GM13977 (cell line): Measurements from ENCODE around the gene TLX1.
"Not testable (repeated sequence)": the region's sequence is repeated elsewhere in the genome, so short reads cannot be mapped to it uniquely, and the experiment has no call there.

Experiments used
- DNase-seq: peaks from one replicate; pipeline ENCODE4 v3.0.0; 2012; ENCODE audit warnings: low spot score
- in situ Hi-C: fragments of 300-500 bp; cut with MboI; formaldehyde crosslinking; loops from one replicate; pipeline ENCODE4 v1.12.0; 2022; ENCODE audit warnings: low sequenced_read_pairs, low pct_unique_long_range_greater_than_20kb, mixed read lengths, inconsistent platforms; ENCODE audit not compliant: unreplicated experiment
- TF ChIP-seq, protein P1 (sequence below): IDR thresholded peaks from 2 replicates; pipeline ENCODE4 v1.5.1; 2012; ENCODE audit warnings: mild to moderate bottlenecking, control low read depth; ENCODE audit not compliant: insufficient read depth; ENCODE audit errors: extremely low read depth, missing control alignments

TLX1 gene

DNA sequence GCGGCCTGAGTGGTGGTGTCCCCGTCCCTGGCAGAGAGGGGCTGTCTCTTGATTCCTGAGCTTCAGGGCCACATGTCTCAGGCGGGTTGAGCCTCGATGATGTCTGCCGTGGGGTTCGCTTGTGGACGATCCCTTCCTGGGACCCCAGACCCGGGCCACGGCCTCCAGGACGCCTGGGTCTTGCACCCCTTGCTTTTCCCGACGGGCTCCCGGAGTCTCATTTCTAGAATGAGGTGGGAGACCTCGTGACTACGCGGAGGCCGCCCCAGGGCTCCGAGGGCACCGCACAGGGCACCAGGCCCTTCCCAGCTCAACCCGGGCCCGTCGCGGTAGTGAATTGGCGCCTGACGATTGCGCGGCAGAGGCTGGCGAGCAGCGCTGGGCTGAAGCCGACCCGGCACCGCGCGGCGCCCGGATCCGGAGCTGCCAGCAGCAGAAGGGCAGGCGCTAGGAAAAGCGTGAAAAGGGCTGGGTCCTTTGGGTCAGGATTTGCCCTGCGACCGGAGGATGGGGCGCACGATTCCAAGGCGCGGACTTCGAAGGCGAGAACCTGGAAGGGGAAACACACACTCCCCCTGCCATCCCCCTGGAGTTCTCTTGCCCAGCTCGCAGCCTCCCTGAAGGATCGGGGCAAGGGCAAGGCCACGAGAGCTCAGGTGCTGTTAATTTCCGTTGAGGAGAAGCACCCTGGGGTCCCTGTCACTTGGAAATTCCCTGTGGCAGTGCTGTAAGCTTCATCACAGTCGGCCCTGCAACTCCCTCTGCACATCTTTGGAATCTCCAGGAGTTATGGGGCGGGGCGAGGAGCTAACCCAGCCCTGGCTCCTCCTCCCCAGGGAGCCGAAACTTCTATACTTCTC, 15.5 kb downstream of the TLX1 start:
- no peak for DNase-seq
- in situ Hi-C loops = loop anchor here (25.0 kb wide), 2 partner anchors 409 to 1609 kb away; partner anchors contain the start of genes NKX2-3 and PAX2
- TF ChIP-seq, protein P1, sequence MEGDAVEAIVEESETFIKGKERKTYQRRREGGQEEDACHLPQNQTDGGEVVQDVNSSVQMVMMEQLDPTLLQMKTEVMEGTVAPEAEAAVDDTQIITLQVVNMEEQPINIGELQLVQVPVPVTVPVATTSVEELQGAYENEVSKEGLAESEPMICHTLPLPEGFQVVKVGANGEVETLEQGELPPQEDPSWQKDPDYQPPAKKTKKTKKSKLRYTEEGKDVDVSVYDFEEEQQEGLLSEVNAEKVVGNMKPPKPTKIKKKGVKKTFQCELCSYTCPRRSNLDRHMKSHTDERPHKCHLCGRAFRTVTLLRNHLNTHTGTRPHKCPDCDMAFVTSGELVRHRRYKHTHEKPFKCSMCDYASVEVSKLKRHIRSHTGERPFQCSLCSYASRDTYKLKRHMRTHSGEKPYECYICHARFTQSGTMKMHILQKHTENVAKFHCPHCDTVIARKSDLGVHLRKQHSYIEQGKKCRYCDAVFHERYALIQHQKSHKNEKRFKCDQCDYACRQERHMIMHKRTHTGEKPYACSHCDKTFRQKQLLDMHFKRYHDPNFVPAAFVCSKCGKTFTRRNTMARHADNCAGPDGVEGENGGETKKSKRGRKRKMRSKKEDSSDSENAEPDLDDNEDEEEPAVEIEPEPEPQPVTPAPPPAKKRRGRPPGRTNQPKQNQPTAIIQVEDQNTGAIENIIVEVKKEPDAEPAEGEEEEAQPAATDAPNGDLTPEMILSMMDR = no peak

DNA sequence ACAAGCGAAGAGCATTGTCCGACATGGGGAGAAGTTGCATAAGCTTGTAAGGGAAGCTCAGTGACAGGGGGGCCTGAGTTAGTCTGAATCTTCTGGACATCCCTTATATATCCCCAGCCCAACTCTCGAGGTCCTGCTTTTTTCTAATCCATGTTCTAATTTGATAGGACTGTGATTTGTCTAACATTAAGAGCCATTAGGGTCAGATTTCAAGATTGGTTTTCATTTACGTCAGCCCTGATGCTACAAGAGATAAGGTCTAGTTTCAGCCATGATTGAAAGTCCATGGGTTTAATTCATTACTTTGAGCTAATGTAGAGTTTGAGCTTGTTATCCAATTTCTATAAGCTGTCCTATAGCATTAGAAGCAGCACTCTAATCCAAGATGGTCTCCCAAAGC, 20.3 kb downstream of the TLX1 start:
- DNase-seq = no peak
- in situ Hi-C loops = no loop called here
- TF ChIP-seq, protein P1 = no peak

DNA sequence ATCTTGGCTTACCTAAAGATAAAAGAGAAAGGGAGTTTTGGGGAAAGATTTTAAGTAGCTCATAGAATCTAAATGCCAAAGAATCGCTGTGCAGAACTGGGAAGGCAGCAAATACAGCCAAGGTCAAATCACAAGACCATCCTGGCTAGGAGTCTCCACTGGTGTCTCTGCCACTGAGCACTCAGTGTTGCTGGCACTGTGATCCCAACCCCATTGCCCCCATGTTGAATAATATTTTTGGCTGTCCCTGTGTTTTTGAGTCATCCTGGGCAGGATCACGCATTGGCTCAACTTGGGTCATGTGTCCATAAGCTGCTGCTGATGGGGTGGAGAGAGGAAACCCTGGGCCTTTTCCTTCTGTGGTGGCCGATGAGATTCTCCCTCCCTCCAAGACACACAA, 21.2 kb downstream of the TLX1 start:
- in situ Hi-C loops = no loop called here
- DNase-seq = no peak
- TF ChIP-seq, protein P1 = no peak

DNA sequence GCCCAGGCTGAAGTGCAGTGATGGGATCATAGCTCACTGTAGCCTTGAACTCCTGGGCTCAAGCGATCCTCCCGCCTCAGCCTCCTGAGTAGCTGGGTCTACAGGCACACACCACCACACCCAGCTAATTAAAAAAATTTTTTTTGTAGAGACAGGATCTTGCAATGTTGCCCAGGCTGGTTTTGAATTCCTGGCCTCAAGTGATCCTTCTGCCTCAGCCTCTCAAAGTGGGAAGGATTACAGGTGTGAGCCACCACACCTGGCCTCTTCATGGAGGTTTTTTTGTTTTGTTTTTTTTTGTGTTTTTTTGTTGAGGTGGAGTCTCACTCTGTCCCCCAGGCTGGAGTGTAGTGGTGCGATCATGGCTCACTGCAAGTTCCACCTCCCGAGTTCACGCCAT, 23.4 kb downstream of the TLX1 start:
- DNase-seq, in situ Hi-C loops: not testable (repeated sequence)

DNA sequence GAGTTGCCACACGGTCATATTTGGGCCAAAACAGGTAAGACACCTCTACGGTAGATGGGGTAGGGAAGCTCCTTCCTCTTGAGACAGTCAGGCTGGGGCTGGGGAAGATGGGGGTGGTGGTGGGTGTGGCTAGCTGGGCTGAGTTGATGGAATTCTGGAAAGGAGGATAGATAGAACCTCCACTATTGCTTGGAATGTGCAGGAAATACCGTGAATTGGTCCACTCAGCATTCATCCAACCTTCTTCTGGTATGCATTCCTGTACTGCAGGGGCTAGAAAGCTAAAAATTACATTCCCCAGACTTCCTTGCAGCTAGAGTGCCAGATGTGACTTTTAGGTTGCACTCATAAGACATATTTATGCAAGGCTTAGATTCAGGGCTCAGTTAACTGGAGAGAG, 24.8 kb downstream of the TLX1 start:
- in situ Hi-C loops = no loop called here
- no peak for DNase-seq
- TF ChIP-seq, protein P1 = no peak

DNA sequence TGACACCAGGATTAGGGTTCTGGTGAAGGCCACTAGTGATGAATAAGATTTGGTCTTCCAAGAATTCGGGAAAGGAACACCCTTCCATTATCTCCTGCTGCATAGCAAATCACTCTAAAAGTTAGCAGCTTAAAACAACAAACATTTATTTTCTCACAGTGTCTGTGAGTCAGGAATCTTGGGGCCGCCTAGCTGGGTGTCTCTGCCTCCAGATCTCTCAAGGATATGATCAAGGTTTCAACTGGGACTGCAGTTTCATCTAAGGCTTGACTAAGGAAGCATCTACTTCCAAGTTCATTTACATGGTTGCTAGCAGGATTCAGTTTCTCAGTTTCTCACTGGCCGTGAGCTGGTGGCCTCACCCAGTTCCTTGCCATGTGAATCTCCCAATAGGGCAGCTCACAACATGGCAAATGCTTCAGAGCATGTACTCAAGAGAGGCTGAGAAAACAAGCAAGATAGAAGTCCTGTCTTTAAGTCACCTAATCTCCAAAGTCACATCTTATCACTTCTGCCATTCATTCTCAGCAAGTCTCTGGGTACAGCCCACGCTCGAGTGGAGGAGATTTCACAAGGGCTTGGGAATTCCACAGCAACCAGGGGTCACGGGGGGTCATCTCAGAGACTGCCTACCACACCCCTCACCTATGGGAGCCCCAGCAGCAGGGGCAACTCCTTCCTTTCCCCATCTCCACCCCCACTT, 26.8 kb downstream of the TLX1 start:
- in situ Hi-C loops = no loop called here
- DNase-seq = no peak
- TF ChIP-seq, protein P1 = no peak

DNA sequence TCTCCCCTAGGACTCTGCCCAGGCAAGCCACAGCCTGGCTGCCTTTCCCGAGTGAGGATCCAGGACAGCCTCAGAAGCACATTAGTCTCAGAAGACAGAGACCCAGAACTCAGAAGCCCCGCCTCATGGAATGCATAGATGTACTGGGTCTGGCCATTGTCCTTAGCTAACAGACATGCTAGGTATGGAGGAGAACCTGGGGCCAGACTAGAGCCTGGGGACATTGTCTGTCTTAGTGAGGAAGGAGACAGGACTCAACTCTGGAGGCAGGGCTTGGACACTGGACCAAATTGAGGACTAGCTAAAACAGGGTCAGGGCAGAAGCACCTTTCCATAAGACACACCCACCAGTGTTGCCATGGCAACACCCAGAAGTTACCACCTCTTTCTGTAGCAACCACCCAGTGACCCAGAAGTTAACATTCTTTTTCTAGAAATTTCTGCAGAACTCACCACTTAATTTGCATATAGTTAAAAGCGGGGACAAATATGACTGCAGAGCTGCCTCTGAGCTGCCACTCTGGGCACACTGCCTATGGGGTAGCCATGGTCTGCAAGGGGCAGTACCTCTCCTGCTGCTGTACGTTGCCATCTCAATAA, 27.5 kb downstream of the TLX1 start:
- in situ Hi-C loops = no loop called here
- no peak for DNase-seq
- TF ChIP-seq, protein P1 = no peak
